ENCODE measurements around the gene MAPK8.
A peak's percentile ranks its signal among the peaks of the same experiment; 100 is the strongest.

The MAPK8 gene

DNA sequence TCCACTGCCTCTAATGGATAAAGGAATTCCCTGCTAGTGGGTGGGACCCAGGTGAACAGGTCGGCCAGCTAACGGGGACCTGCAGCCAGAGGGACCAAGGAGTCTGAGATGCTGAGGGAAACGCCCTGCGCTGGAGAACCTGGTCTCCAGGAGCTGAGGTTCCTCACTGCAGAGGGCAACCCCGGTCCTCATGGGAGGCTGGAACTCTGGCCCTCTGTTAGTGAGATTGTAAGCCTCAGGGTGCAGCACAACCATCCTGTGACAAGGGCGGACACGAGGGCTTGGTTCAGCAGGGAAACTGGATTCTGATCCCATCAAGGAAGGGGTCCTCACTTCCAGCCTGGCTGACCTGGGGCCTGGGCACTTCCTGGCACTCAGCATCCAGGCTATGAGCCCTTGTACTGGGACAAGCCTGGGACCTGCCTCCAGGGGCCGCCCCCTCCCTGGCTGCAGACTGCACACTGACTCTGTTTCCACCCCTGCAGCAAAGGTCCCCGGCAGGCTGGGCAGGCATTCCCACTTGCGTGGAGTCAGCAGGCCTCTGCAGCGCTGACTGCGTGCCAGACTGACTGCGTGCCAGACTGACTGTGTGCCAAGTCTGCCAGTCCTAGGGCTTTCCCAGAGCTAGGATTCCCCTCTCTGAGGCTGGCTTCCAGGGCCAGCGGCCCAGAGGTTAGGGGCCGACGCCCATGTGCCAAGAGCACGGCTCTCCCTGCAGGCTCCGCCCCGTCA, 143.2 kb downstream of the MAPK8 start:
- Histone ChIP-seq H4K20me1 (ENCODE audit: insufficient read depth, low read length) (no peaks in the 10 kb centered on the region), H3K36me3 (ENCODE audit: insufficient read depth, low read length) (no peaks in the 10 kb centered on the region), H3K9ac (ENCODE audit: low read depth, low read length) (no peak overlapping the region), H3K9me3 (ENCODE audit: insufficient read depth, low read length, severe bottlenecking) (no peaks in the 10 kb centered on the region), H3K27ac (ENCODE audit: low read length) (no peak overlapping the region), H3K27me3 (ENCODE audit: insufficient read depth, low read length, poor library complexity) (no peaks in the 10 kb centered on the region), H2AFZ (ENCODE audit: low read depth, low read length) (no peak overlapping the region), H3K4me1 (ENCODE audit: insufficient read depth, low read length) (no peaks in the 10 kb centered on the region), H3K79me2 (ENCODE audit: insufficient read depth, low read length) (no peaks in the 10 kb centered on the region), H3K4me2 (ENCODE audit: insufficient read depth, low read length) (no peak overlapping the region), H3K4me3 (ENCODE audit: low read depth in 1 of 2, low read length in 2 of 2) (no peak overlapping the region)
- TF ChIP-seq EZH2 (IDR thresholded peaks at IDR 0.05; ENCODE audit: borderline replicate concordance, low read depth, low read length, severe bottlenecking) = no peak
- TF ChIP-seq, protein P1, sequence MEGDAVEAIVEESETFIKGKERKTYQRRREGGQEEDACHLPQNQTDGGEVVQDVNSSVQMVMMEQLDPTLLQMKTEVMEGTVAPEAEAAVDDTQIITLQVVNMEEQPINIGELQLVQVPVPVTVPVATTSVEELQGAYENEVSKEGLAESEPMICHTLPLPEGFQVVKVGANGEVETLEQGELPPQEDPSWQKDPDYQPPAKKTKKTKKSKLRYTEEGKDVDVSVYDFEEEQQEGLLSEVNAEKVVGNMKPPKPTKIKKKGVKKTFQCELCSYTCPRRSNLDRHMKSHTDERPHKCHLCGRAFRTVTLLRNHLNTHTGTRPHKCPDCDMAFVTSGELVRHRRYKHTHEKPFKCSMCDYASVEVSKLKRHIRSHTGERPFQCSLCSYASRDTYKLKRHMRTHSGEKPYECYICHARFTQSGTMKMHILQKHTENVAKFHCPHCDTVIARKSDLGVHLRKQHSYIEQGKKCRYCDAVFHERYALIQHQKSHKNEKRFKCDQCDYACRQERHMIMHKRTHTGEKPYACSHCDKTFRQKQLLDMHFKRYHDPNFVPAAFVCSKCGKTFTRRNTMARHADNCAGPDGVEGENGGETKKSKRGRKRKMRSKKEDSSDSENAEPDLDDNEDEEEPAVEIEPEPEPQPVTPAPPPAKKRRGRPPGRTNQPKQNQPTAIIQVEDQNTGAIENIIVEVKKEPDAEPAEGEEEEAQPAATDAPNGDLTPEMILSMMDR (IDR thresholded peaks at IDR 0.05; ENCODE audit: borderline replicate concordance, extremely low read depth, low read length, poor library complexity, severe bottlenecking) = no peak
- DNase-seq (peak; percentile 1), ATAC-seq (ENCODE audit: insufficient read depth, low read depth) (no peak)

DNA sequence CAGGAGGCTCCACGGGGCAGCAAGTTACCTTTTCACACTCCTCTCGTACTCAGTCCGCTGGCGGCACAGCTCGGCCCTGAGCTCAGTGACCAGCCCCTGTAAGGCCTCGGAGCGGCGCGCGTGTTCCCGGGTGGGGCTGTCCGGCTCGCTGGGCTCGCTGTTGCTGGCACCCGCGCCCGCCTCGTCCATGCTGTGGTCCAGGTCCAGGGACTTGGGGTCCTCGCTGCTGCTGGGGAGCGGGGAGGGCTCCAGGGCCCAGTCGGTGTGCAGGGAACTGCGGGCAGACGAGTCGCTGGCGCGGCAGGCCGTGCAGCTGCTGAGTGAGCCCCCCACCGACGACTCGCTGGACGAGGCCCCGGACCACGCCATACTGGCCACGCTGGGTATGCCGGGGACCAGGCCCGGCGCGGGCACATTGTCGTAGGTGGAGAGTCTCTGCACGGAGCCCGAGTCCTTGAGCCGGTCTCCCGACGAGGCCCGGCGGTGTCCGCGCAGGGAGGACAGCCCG, 143.8 kb downstream of the MAPK8 start:
- no peak overlapping the region for H3K4me3 ChIP-seq (ENCODE audit: low read depth in 1 of 2, low read length in 2 of 2)
- 0 out of 2 replicates have a peak, but pooled peaks cover 3% of the 10 kb centered on the region for H4K20me1 ChIP-seq (ENCODE audit: insufficient read depth, low read length)
- H3K27ac ChIP-seq (ENCODE audit: low read length) = no peak overlapping the region
- H3K27me3 ChIP-seq (ENCODE audit: insufficient read depth, low read length, poor library complexity) = no peaks in the 10 kb centered on the region
- no peaks in the 10 kb centered on the region for H3K36me3 ChIP-seq (ENCODE audit: insufficient read depth, low read length)
- no peak overlapping the region for H3K4me2 ChIP-seq (ENCODE audit: insufficient read depth, low read length)
- no peaks in the 10 kb centered on the region for H3K79me2 ChIP-seq (ENCODE audit: insufficient read depth, low read length)
- no peaks in the 10 kb centered on the region for H3K4me1 ChIP-seq (ENCODE audit: insufficient read depth, low read length)
- H3K9me3 ChIP-seq (ENCODE audit: insufficient read depth, low read length, severe bottlenecking) = no peaks in the 10 kb centered on the region
- TF ChIP-seq EZH2 (IDR thresholded peaks at IDR 0.05; ENCODE audit: borderline replicate concordance, low read depth, low read length, severe bottlenecking) = no peak
- TF ChIP-seq, protein P1 (IDR thresholded peaks at IDR 0.05; ENCODE audit: borderline replicate concordance, extremely low read depth, low read length, poor library complexity, severe bottlenecking) = no peak
- ATAC-seq (ENCODE audit: insufficient read depth, low read depth) (no peak), DNase-seq (no peak)
- no peak overlapping the region for H2AFZ ChIP-seq (ENCODE audit: low read depth, low read length)
- no peak overlapping the region for H3K9ac ChIP-seq (ENCODE audit: low read depth, low read length)

DNA sequence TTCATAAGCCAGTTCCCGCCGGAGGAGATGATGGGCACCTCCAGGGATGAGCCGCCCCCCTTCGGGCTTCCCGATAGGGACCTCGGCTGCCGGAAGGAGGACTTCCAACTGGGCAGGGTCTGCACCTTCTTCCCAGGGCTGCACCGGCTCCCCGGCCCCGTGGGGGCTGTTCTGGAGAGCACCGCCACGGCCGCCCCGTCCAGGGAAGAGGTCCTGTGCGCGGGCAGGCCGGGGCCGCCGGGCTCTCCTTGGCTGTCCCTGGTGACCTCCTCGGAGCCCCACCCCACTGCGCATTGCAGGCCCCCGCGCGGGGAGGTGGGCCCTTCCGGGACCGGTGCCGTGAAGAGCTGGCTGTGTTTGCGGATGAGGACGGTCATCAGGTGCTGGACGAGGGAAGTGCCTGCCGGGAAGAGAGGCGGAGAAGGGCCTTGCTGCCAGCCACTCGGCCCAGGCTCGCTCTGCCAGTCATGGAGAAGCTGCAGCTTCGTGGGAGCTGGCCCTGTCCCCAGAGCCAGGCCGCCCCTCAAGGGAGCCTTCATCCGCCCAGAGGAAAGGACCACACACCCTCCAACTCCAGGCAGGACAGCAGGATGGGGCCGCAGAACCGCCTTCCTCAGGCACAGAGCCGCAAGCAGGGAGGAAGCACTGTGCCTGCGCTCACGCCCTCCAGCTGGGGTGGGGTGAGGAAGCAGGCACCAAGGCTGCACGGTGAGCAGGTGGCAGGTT, 144.4 kb downstream of the MAPK8 start:
- TF ChIP-seq EZH2 (IDR thresholded peaks at IDR 0.05; ENCODE audit: borderline replicate concordance, low read depth, low read length, severe bottlenecking) = no peak
- TF ChIP-seq, protein P1 (IDR thresholded peaks at IDR 0.05; ENCODE audit: borderline replicate concordance, extremely low read depth, low read length, poor library complexity, severe bottlenecking) = no peak
- 0 out of 2 replicates have a peak, but pooled peaks cover 6% of the 10 kb centered on the region for H4K20me1 ChIP-seq (ENCODE audit: insufficient read depth, low read length)
- H2AFZ ChIP-seq (ENCODE audit: low read depth, low read length) = no peak overlapping the region
- peak; percentile 2 for DNase-seq
- no peak for ATAC-seq (ENCODE audit: insufficient read depth, low read depth)
- H3K4me2 ChIP-seq (ENCODE audit: insufficient read depth, low read length) = no peak overlapping the region
- no peak overlapping the region for H3K9ac ChIP-seq (ENCODE audit: low read depth, low read length)
- no peaks in the 10 kb centered on the region for H3K27me3 ChIP-seq (ENCODE audit: insufficient read depth, low read length, poor library complexity)
- H3K4me1 ChIP-seq (ENCODE audit: insufficient read depth, low read length) = no peaks in the 10 kb centered on the region
- no peak overlapping the region for H3K4me3 ChIP-seq (ENCODE audit: low read depth in 1 of 2, low read length in 2 of 2)
- no peak overlapping the region for H3K27ac ChIP-seq (ENCODE audit: low read length)
- H3K36me3 ChIP-seq (ENCODE audit: insufficient read depth, low read length) = no peaks in the 10 kb centered on the region
- H3K9me3 ChIP-seq (ENCODE audit: insufficient read depth, low read length, severe bottlenecking) = no peaks in the 10 kb centered on the region
- no peaks in the 10 kb centered on the region for H3K79me2 ChIP-seq (ENCODE audit: insufficient read depth, low read length)

Measured in DND-41 (cell line).